Hepatocyte (in vitro differentiated cells): Measurements from ENCODE around the gene SIT1. TPM values are rescaled to one million over a fixed set of nuclear protein-coding genes. Genes with fewer than 3 reads are reported as not detected.
A peak's percentile ranks its signal among the peaks of the same experiment; 100 is the strongest.

ENCODE experiments used
- DNase-seq: peaks from one replicate; pipeline ENCODE4 v3.0.0-alpha.2; 2016; ENCODE audit warnings: low spot score
- H2AFZ ChIP-seq: fragments of 200-600 bp; sonication (generic); 2 replicates; pipeline ENCODE4 v1.6.0; 2016; ENCODE audit warnings: antibody characterized with exemption, mild to moderate bottlenecking
- H3K27ac ChIP-seq: fragments of 200-600 bp; sonication (generic); 2 replicates; pipeline ENCODE4 v1.5.1; 2016; ENCODE audit warnings: mild to moderate bottlenecking
- H3K27me3 ChIP-seq: fragments of 200-600 bp; sonication (generic); 2 replicates; pipeline ENCODE4 v1.6.1; 2016
- H3K36me3 ChIP-seq: fragments of 200-600 bp; sonication (generic); replicated peaks from 2 replicates; pipeline ENCODE4 v1.5.1; 2016; ENCODE audit warnings: low read depth; ENCODE audit not compliant: insufficient read depth
- H3K4me1 ChIP-seq: fragments of 200-600 bp; sonication (generic); 2 replicates; pipeline ENCODE4 v1.5.1; 2016; ENCODE audit warnings: mild to moderate bottlenecking, moderate library complexity; ENCODE audit not compliant: insufficient read depth
- H3K4me2 ChIP-seq: fragments of 200-600 bp; sonication (generic); 2 replicates; pipeline ENCODE4 v1.6.0; 2016
- H3K4me3 ChIP-seq: fragments of 200-600 bp; sonication (generic); 2 replicates; pipeline ENCODE4 v1.5.1; 2016; ENCODE audit warnings: mild to moderate bottlenecking
- H3K79me2 ChIP-seq: fragments of 200-600 bp; sonication (generic); 2 replicates; pipeline ENCODE4 v1.6.0; 2017; ENCODE audit warnings: mild to moderate bottlenecking
- H3K9me2 ChIP-seq: fragments of 200-600 bp; sonication (generic); replicated peaks from 2 replicates; pipeline ENCODE4 v1.6.0; 2017; ENCODE audit warnings: mild to moderate bottlenecking; ENCODE audit not compliant: insufficient read depth
- H3K9me3 ChIP-seq: fragments of 200-600 bp; sonication (generic); 2 replicates; pipeline ENCODE4 v1.5.1; 2016; ENCODE audit warnings: low read depth, mild to moderate bottlenecking
- H4K20me1 ChIP-seq: fragments of 200-600 bp; sonication (generic); 2 replicates; pipeline ENCODE4 v1.6.0; 2016; ENCODE audit warnings: mild to moderate bottlenecking; ENCODE audit not compliant: insufficient read depth, poor library complexity, severe bottlenecking
- CTCF ChIP-seq: fragments of 200-600 bp; sonication (generic); IDR thresholded peaks from 2 replicates; pipeline ENCODE4 v1.5.1; 2016; ENCODE audit warnings: antibody characterized with exemption, mild to moderate bottlenecking; ENCODE audit not compliant: poor library complexity
- EZH2 ChIP-seq: fragments of 200-600 bp; sonication (generic); IDR thresholded peaks from 2 replicates; pipeline ENCODE4 v1.6.1; 2016; ENCODE audit warnings: antibody characterized with exemption, mild to moderate bottlenecking, borderline replicate concordance
- EZH2phosphoT487 ChIP-seq: fragments of 200-600 bp; sonication (generic); IDR thresholded peaks from one replicate; pipeline ENCODE4 v1.6.1; 2018; ENCODE audit warnings: antibody characterized with exemption, mild to moderate bottlenecking, low read depth, moderate library complexity; ENCODE audit not compliant: unreplicated experiment, severe bottlenecking
- WGBS: methylation state at CpG from one replicate; pipeline ENCODE4 v1.1.6; 2016; ENCODE audit warnings: low lambda C conversion rate; ENCODE audit errors: missing lambda C conversion rate; 5-methylcytosine and 5-hydroxymethylcytosine counted together
- polyA plus RNA-seq: library from polyadenylated mRNA; unstranded; fragments of >200 nt; fragmentation: Nextera tagmentation; extraction: Ambion mirVana; gene quantifications from 2 replicates; pipeline ENCODE4 v1.2.1, GENCODE V29; 2016
- total RNA-seq: library from RNA; depleted of rRNA; stranded (reverse); fragments of >200 nt; gene quantifications from 2 replicates; pipeline ENCODE4 v1.2.3, GENCODE V29; 2014

SIT1 gene
- total and polyA plus RNA-seq, 2 experiments from 2014 or later = not detected

- 94% methylated on average over 17 of the region's 17 CpGs for WGBS
- Histone ChIP-seq H3K27me3 (peaks cover 28% of the 10 kb centered on the region), H4K20me1 (no peaks in the 10 kb centered on the region), H3K4me1 (no peaks in the 10 kb centered on the region), H3K36me3 (no peaks in the 10 kb centered on the region), H2AFZ (no peak overlapping the region), H3K9me2 (no peaks in the 10 kb centered on the region), H3K4me2 (no peak overlapping the region), H3K79me2 (no peaks in the 10 kb centered on the region), H3K27ac (no peak overlapping the region), H3K4me3 (no peak overlapping the region), H3K9me3 (no peaks in the 10 kb centered on the region)
- DNase-seq = no peak
- no peak for TF ChIP-seq EZH2
- TF ChIP-seq EZH2phosphoT487 = no peak
- TF ChIP-seq CTCF = no peak
Measured at GRCh38 chr9:35618854-35619799, 31.6 kb downstream of the SIT1 start.

GRCh38 chr9:35618325-35618727 is 32.4 kb downstream of the SIT1 start, which contains the start of gene CD72:
Gene CD72 (minus strand): TSS chr9:35618413. CDS start chr9:35618303, 110 bp downstream.
- peak within 1 kb of the TSS; percentile 76 for H3K4me2 ChIP-seq
- no peak for DNase-seq
- H3K27me3 ChIP-seq = peaks cover 31% of the 10 kb centered on the region
- H3K4me3 ChIP-seq = no peak within 1 kb of the TSS
- H3K36me3 ChIP-seq = no peaks in the 10 kb centered on the region
- H3K9me2 ChIP-seq = no peaks in the 10 kb centered on the region
- H4K20me1 ChIP-seq = no peaks in the 10 kb centered on the region
- H3K9me3 ChIP-seq = no peaks in the 10 kb centered on the region
- peak within 1 kb of the TSS; percentile 46 for H2AFZ ChIP-seq
- WGBS = 82% methylated on average over 7 of the region's 7 CpGs
- TF ChIP-seq EZH2phosphoT487 (no peak), CTCF (no peak), EZH2 (no peak)
- H3K4me1 ChIP-seq = no peaks in the 10 kb centered on the region
- H3K79me2 ChIP-seq = no peaks in the 10 kb centered on the region
- H3K27ac ChIP-seq = no peak within 1 kb of the TSS

GRCh38 chr9:35617548-35617947 is 33.2 kb downstream of the SIT1 start:
- no peak overlapping the region for H3K4me3 ChIP-seq
- H4K20me1 ChIP-seq = no peaks in the 10 kb centered on the region
- no peak for TF ChIP-seq CTCF
- TF ChIP-seq EZH2 = no peak
- TF ChIP-seq EZH2phosphoT487 = no peak
- H3K27ac ChIP-seq = no peak overlapping the region
- no peaks in the 10 kb centered on the region for H3K9me2 ChIP-seq
- no peaks in the 10 kb centered on the region for H3K4me1 ChIP-seq
- H3K79me2 ChIP-seq = no peaks in the 10 kb centered on the region
- H3K36me3 ChIP-seq = no peaks in the 10 kb centered on the region
- no peaks in the 10 kb centered on the region for H3K9me3 ChIP-seq
- DNase-seq = no peak
- H3K27me3 ChIP-seq = peaks cover 31% of the 10 kb centered on the region
- peak overlapping the region; percentile 46 for H2AFZ ChIP-seq
- 72% methylated on average over 8 of the region's 8 CpGs for WGBS
- peak overlapping the region; percentile 76 for H3K4me2 ChIP-seq
